Naive thymus-derived CD4-positive, alpha-beta T cell (primary cell): ENCODE results near the gene SUCO. TPM values are rescaled to one million over a fixed set of nuclear protein-coding genes. Genes with fewer than 3 reads are reported as not detected.
"Not testable (repeated sequence)": the region's sequence is repeated elsewhere in the genome, so short reads cannot be mapped to it uniquely, and the experiment has no call there.

Experiments used
- ATAC-seq: fragments of 150-1000 bp; cut with Tn5 transposase; 2 replicates; pipeline ENCODE4 v1.10.0; 2021; ENCODE audit warnings: mild to moderate bottlenecking, moderate library complexity
- CTCF ChIA-PET: fragments of 350-600 bp; sonication (Branson Sonifier 250); formaldehyde crosslinking; loops from one replicate; lab custom pipeline; 2021; ENCODE audit warnings: antibody characterized with exemption; lab: Charles Lee
- POLR2A ChIA-PET: fragments of 350-600 bp; sonication (Branson Sonifier 250); formaldehyde crosslinking; loops from one replicate; lab custom pipeline; 2021; ENCODE audit warnings: antibody characterized with exemption, inconsistent platforms; lab: Charles Lee
- DNase-seq, 9 donors: peaks; one replicate each; pipeline versions ENCODE4 v3.0.0 to v3.0.0-alpha.2; 2020 to 2022; ENCODE audit warnings: mixed read lengths in 1 of 9
- H3K27ac ChIP-seq: one replicate; pipeline ENCODE4 v1.7.0; 2013; ENCODE audit warnings: mild to moderate bottlenecking, low read depth, low read length, moderate library complexity
- H3K27me3 ChIP-seq, 2 donors: one replicate each; pipeline ENCODE4 v1.7.0; 2013; ENCODE audit warnings: low read length in 2 of 2, mild to moderate bottlenecking in 2 of 2, moderate library complexity in 2 of 2; ENCODE audit not compliant: control insufficient read depth in 2 of 2, insufficient read depth in 2 of 2
- H3K36me3 ChIP-seq, 3 experiments: 1 replicate in 2 of 3; 2 replicates in 1 of 3; pipeline ENCODE4 v1.7.0; 2013; ENCODE audit warnings: low read length in 3 of 3, mild to moderate bottlenecking in 3 of 3, moderate library complexity in 1 of 3; ENCODE audit not compliant: insufficient read depth in 3 of 3, control insufficient read depth in 2 of 3
- H3K4me1 ChIP-seq, 2 donors: one replicate each; pipeline ENCODE4 v1.7.0; 2013; ENCODE audit warnings: low read length in 2 of 2, mild to moderate bottlenecking in 2 of 2, moderate library complexity in 1 of 2; ENCODE audit not compliant: control insufficient read depth in 2 of 2, insufficient read depth in 2 of 2
- H3K4me3 ChIP-seq: 2 replicates; pipeline ENCODE4 v1.7.0; 2013; ENCODE audit warnings: mild to moderate bottlenecking, low read length
- H3K9me3 ChIP-seq, 3 experiments: 1 replicate in 2 of 3; 2 replicates in 1 of 3; pipeline ENCODE4 v1.7.0; 2013; ENCODE audit warnings: low read length in 3 of 3; ENCODE audit not compliant: control insufficient read depth in 2 of 3
- H3K27ac Mint-ChIP-seq, 9 donors: one replicate each; pipeline ENCODE4 v1.8.0; 2020 to 2022; ENCODE audit warnings: mixed read lengths in 9 of 9, mild to moderate bottlenecking in 8 of 9, moderate library complexity in 5 of 9, inconsistent platforms in 2 of 9
- H3K27me3 Mint-ChIP-seq, 5 donors: one replicate each; pipeline ENCODE4 v1.8.0; 2021 to 2022; ENCODE audit warnings: mixed read lengths in 5 of 5, mild to moderate bottlenecking in 1 of 5
- H3K36me3 Mint-ChIP-seq, 5 donors: one replicate each; pipeline ENCODE4 v1.8.0; 2020 to 2022; ENCODE audit warnings: mixed read lengths in 5 of 5, mild to moderate bottlenecking in 3 of 5, inconsistent platforms in 1 of 5
- H3K4me1 Mint-ChIP-seq, 7 donors: one replicate each; pipeline ENCODE4 v1.8.0; 2020 to 2022; ENCODE audit warnings: mixed read lengths in 7 of 7, mild to moderate bottlenecking in 3 of 7, inconsistent platforms in 1 of 7
- H3K4me3 Mint-ChIP-seq, 10 donors: one replicate each; pipeline ENCODE4 v1.8.0; 2020 to 2022; ENCODE audit warnings: mild to moderate bottlenecking in 10 of 10, mixed read lengths in 10 of 10, moderate library complexity in 6 of 10, inconsistent platforms in 2 of 10
- H3K9me3 Mint-ChIP-seq, 11 donors: one replicate each; pipeline ENCODE4 v1.8.0; 2020 to 2022; ENCODE audit warnings: mixed read lengths in 11 of 11, mild to moderate bottlenecking in 4 of 11, inconsistent platforms in 1 of 11, moderate library complexity in 1 of 11
- intact Hi-C, 2 donors: fragments of 100-400 bp; cut with micrococcal nuclease; formaldehyde crosslinking; loops; one replicate each; pipeline ENCODE4 v1.15.1; 2023
- polyA plus RNA-seq, 2 donors: library from polyadenylated mRNA; unstranded; fragments of 300-500 nt; fragmentation: Illumina TruSeq; gene quantifications; one replicate each; pipeline ENCODE4 v1.2.3, GENCODE V29; 2021
- total RNA-seq, 6 experiments: library from RNA in 5 of 6; stranded (reverse) in 5 of 6; gene quantifications; 1 replicate in 5 of 6; 2 replicates in 1 of 6; pipeline ENCODE4 v1.2.3 and lab custom pipeline; 2021 to 2026

SUCO gene
- total and polyA plus RNA-seq, 7 experiments from 2014 or later, result 13.6 to 95.0 (median 71.9) TPM

DNA sequence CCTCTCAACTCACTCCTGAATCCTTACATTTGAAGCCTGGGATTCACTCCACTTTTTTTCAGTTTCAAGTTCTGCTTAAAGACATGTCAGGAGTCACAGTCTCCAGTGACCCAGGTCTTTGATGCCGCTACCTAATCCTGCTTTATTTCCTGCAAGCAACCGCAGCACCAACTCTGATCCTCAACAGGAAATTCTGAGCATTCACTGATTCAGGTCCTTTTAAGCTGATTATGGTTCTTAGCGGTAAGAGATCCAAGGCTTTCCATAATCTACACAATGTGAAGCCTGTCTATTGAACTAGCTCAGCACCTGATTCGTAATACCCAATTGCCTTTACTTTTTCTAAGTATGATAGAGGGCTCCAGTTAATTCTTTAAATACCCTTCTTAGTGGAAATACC is 45.4 kb upstream of the SUCO start:
- H3K9me3 ChIP-seq, result no peaks in the 10 kb centered on the region
- H3K4me1 ChIP-seq, result peaks cover 0 to 12% of the 10 kb centered on the region in 2 donors
- no peak overlapping the region for H3K27ac ChIP-seq
- H3K36me3 ChIP-seq, result no peaks in the 10 kb centered on the region
- POLR2A ChIA-PET, result no interaction called here
- H3K36me3 Mint-ChIP-seq, result no peaks in the 10 kb centered on the region
- H3K4me3 ChIP-seq, result no peak overlapping the region
- intact Hi-C loops, result loop anchor here in 1 of 2 donors (2.0 kb wide), 1 partner anchor 37 kb away; no protein-coding TSS in a partner anchor
- peaks cover 9 to 26% (median 19%) of the 10 kb centered on the region in 7 donors for H3K4me1 Mint-ChIP-seq
- H3K27me3 ChIP-seq, result no peaks in the 10 kb centered on the region
- ATAC-seq (no peak), DNase-seq (peak in 1 of 9 donors; percentile 12)
- H3K4me3 Mint-ChIP-seq, result peak overlapping the region in 5 of 10 donors; percentile 8 to 59 (median 41)
- H3K9me3 Mint-ChIP-seq, result peaks cover 0 to 3% (median 0%) of the 10 kb centered on the region in 11 donors
- H3K27ac Mint-ChIP-seq, result no peak overlapping the region
- CTCF ChIA-PET, result no interaction called here
- peaks cover 4 to 35% (median 9%) of the 10 kb centered on the region in 5 donors for H3K27me3 Mint-ChIP-seq

- DNase-seq (no peak), ATAC-seq (no peak)
- H3K36me3 ChIP-seq, result no peaks in the 10 kb centered on the region
- POLR2A ChIA-PET, result no interaction called here
- H3K4me3 ChIP-seq, result no peak overlapping the region
- peaks cover 0 to 12% of the 10 kb centered on the region in 2 donors for H3K4me1 ChIP-seq
- Mint-ChIP-seq H3K36me3 (no peaks in the 10 kb centered on the region), H3K27ac (no peak overlapping the region), H3K9me3 (peaks cover 0 to 3% (median 0%) of the 10 kb centered on the region in 11 donors), H3K27me3 (peaks cover 4 to 30% (median 9%) of the 10 kb centered on the region in 5 donors), H3K4me3 (no peak overlapping the region), H3K4me1 (peaks cover 9 to 26% (median 19%) of the 10 kb centered on the region in 7 donors)
- no peaks in the 10 kb centered on the region for H3K9me3 ChIP-seq
- intact Hi-C loops, result no loop called here
- no peak overlapping the region for H3K27ac ChIP-seq
- no peaks in the 10 kb centered on the region for H3K27me3 ChIP-seq
- CTCF ChIA-PET, result no interaction called here
Measured at GRCh38 chr1:172488393-172488792, 44.6 kb upstream of the SUCO start.

GRCh38 chr1:172489847-172490246 is 43.1 kb upstream of the SUCO start:
- Mint-ChIP-seq H3K9me3 (peaks cover 0 to 3% (median 0%) of the 10 kb centered on the region in 11 donors), H3K4me3 (no peak overlapping the region), H3K27ac (no peak overlapping the region), H3K36me3 (no peaks in the 10 kb centered on the region), H3K4me1 (peaks cover 6 to 20% (median 13%) of the 10 kb centered on the region in 7 donors), H3K27me3 (peaks cover 4 to 33% (median 9%) of the 10 kb centered on the region in 5 donors)
- no peak for ATAC-seq
- CTCF ChIA-PET, result no interaction called here
- POLR2A ChIA-PET, result no interaction called here
- Histone ChIP-seq H3K27ac (no peak overlapping the region), H3K9me3 (no peaks in the 10 kb centered on the region), H3K4me3 (no peak overlapping the region), H3K27me3 (no peaks in the 10 kb centered on the region), H3K4me1 (peaks cover 0 to 12% of the 10 kb centered on the region in 2 donors), H3K36me3 (no peaks in the 10 kb centered on the region)
- no peak for DNase-seq
- intact Hi-C loops, result no loop called here

DNA sequence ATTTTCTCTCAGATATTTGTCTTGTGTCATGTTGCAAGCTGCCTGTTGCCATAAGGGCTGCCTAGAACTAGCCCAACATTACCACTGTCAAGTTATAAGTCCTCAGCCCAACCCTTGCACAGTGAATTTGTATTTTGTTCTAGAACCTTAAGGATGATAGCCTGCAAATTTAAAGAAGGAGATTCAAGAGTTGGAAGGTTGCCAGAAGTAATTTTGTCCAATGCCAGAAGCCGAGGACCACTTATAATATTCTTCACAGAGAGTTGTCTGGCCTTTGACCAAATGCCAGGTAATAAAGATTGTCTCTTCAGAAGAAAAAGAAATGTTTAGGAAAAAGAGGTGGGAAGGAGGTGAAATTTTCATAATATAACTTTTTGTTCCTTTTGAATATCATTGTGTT is 40.5 kb upstream of the SUCO start:
- Histone ChIP-seq H3K4me3 (no peak overlapping the region), H3K9me3 (no peaks in the 10 kb centered on the region), H3K4me1 (peaks cover 0 to 7% of the 10 kb centered on the region in 2 donors), H3K36me3 (no peaks in the 10 kb centered on the region), H3K27ac (no peak overlapping the region), H3K27me3 (no peaks in the 10 kb centered on the region)
- ChIA-PET POLR2A (interaction anchor here (0.5 to 0.6 kb wide), 2 partner anchors 161 to 1398 kb away, joined by 3 read pairs; no protein-coding TSS in a partner anchor), CTCF (no interaction called here)
- Mint-ChIP-seq H3K27me3 (peaks cover 4 to 32% (median 9%) of the 10 kb centered on the region in 5 donors), H3K4me1 (peaks cover 5 to 13% (median 6%) of the 10 kb centered on the region in 7 donors), H3K4me3 (no peak overlapping the region), H3K36me3 (no peaks in the 10 kb centered on the region), H3K9me3 (peaks cover 0 to 3% (median 0%) of the 10 kb centered on the region in 11 donors), H3K27ac (no peak overlapping the region)
- intact Hi-C loops, result no loop called here
- DNase-seq (no peak), ATAC-seq (no peak)

DNA sequence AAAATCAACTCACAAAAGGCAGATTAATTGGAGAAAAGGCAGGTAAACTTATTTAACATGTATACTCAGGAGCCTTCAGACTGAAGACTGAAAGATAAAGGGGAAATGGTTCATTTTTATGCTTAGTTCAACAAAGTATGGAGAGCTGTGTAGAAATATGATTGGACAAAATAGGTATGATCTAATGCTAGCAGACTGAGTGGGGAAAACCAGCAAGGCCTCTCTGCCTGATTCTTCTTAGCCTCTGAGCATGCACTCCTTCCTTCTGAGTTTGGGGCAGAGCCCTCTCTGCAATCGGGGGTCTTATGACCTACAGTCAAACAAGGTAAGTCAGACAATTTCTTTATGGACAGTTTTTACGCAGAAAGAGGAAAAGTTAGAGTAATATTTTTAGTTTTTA is 38.8 kb upstream of the SUCO start:
- H3K27me3 Mint-ChIP-seq, result peaks cover 4 to 24% (median 9%) of the 10 kb centered on the region in 5 donors
- ChIA-PET POLR2A (no interaction called here), CTCF (interaction anchor here (0.5 kb wide), 1 partner anchor 186 kb away, joined by 3 read pairs; no protein-coding TSS in a partner anchor)
- Histone ChIP-seq H3K4me3 (no peak overlapping the region), H3K9me3 (no peaks in the 10 kb centered on the region), H3K27ac (no peak overlapping the region), H3K4me1 (no peaks in the 10 kb centered on the region), H3K36me3 (no peaks in the 10 kb centered on the region), H3K27me3 (no peaks in the 10 kb centered on the region)
- H3K9me3 Mint-ChIP-seq, result peaks cover 0 to 3% (median 0%) of the 10 kb centered on the region in 11 donors
- DNase-seq, result no peak
- no peaks in the 10 kb centered on the region for H3K36me3 Mint-ChIP-seq
- H3K4me3 Mint-ChIP-seq, result no peak overlapping the region
- peaks cover 0 to 6% (median 0%) of the 10 kb centered on the region in 7 donors for H3K4me1 Mint-ChIP-seq
- intact Hi-C loops, result no loop called here
- ATAC-seq, result no peak
- no peak overlapping the region for H3K27ac Mint-ChIP-seq

- H3K4me1 ChIP-seq, H3K27ac ChIP-seq, H3K36me3 ChIP-seq, H3K4me3 ChIP-seq, CTCF ChIA-PET, H3K4me1 Mint-ChIP-seq, ATAC-seq, DNase-seq, H3K9me3 Mint-ChIP-seq, H3K27me3 ChIP-seq, intact Hi-C loops, H3K36me3 Mint-ChIP-seq, H3K4me3 Mint-ChIP-seq, H3K27ac Mint-ChIP-seq, H3K9me3 ChIP-seq: not testable (repeated sequence)
- peaks cover 0 to 15% (median 4%) of the 10 kb centered on the region in 5 donors for H3K27me3 Mint-ChIP-seq
- POLR2A ChIA-PET, result interaction anchor here (0.7 kb wide), 1 partner anchor 77 kb away, joined by 3 read pairs; no protein-coding TSS in a partner anchor
Measured at GRCh38 chr1:172496127-172496526, 36.8 kb upstream of the SUCO start.

GRCh38 chr1:172496678-172497077 is 36.3 kb upstream of the SUCO start:
- CTCF ChIA-PET, result no interaction called here

More at GRCh38 chr1:172496678-172497077, 36.3 kb upstream of the SUCO start:
- Mint-ChIP-seq H3K36me3 (no peaks in the 10 kb centered on the region), H3K9me3 (no peaks in the 10 kb centered on the region), H3K4me1 (peaks cover 0 to 2% (median 0%) of the 10 kb centered on the region in 7 donors), H3K27me3 (peaks cover 0 to 13% (median 2%) of the 10 kb centered on the region in 5 donors), H3K4me3 (no peak overlapping the region), H3K27ac (no peak overlapping the region)
- intact Hi-C loops, result no loop called here
- no peak for DNase-seq
- no peaks in the 10 kb centered on the region for H3K9me3 ChIP-seq
- POLR2A ChIA-PET, result no interaction called here
- no peaks in the 10 kb centered on the region for H3K4me1 ChIP-seq
- no peak overlapping the region for H3K4me3 ChIP-seq
- H3K36me3 ChIP-seq, result no peaks in the 10 kb centered on the region
- H3K27me3 ChIP-seq, result no peaks in the 10 kb centered on the region
- no peak overlapping the region for H3K27ac ChIP-seq
- ATAC-seq, result no peak
